OCI-LY7 (cell line): ENCODE data around the gene GPR156. TPM values are rescaled to one million over a fixed set of nuclear protein-coding genes. Genes with fewer than 3 reads are reported as not detected.
A peak's percentile ranks its signal among the peaks of the same experiment; 100 is the strongest.

ENCODE experiments used
- BruUV-seq: library from RNA; stranded (reverse); fragments of 400-500 nt; replicated peaks from 2 replicates; lab custom pipeline; 2021; lab: Mats Ljungman, UMichigan
- CTCF ChIA-PET: fragments of 300-600 bp; sonication (Branson Sonifier 250); formaldehyde crosslinking; loops from one replicate; lab custom pipeline; 2022; ENCODE audit warnings: antibody characterized with exemption; ENCODE audit not compliant: unreplicated experiment; lab: Charles Lee
- POLR2A ChIA-PET: fragments of 300-600 bp; sonication (Branson Sonifier 250); formaldehyde crosslinking; loops from one replicate; lab custom pipeline; 2022; ENCODE audit warnings: antibody characterized with exemption; lab: Charles Lee
- DNase-seq: peaks from one replicate; pipeline ENCODE4 v3.0.0-alpha.2; 2015; ENCODE audit warnings: low spot score
- H2AFZ ChIP-seq: fragments of 200-600 bp; sonication (generic), shearing (Covaris generic); 2 replicates; pipeline ENCODE4 v1.6.1; 2014; ENCODE audit warnings: mild to moderate bottlenecking, antibody characterized with exemption, low read length, moderate library complexity
- H3K27ac ChIP-seq: fragments of 200-600 bp; sonication (generic); 2 replicates; pipeline ENCODE4 v1.5.1; 2014; ENCODE audit warnings: mixed run types, low read depth, mild to moderate bottlenecking, moderate library complexity, low read length, inconsistent platforms; ENCODE audit not compliant: poor library complexity, severe bottlenecking
- H3K36me3 ChIP-seq: fragments of 200-600 bp; sonication (generic); 2 replicates; pipeline ENCODE4 v1.6.1; 2014; ENCODE audit warnings: mild to moderate bottlenecking, antibody characterized with exemption, low read length, moderate library complexity, mixed read lengths; ENCODE audit not compliant: insufficient read depth
- H3K4me1 ChIP-seq: fragments of 200-600 bp; sonication (generic); 2 replicates; pipeline ENCODE4 v1.5.1; 2014; ENCODE audit warnings: mild to moderate bottlenecking, low read length; ENCODE audit not compliant: insufficient read depth, poor library complexity, severe bottlenecking
- H3K4me2 ChIP-seq: fragments of 200-600 bp; sonication (generic); 2 replicates; pipeline ENCODE4 v1.6.1; 2014; ENCODE audit warnings: mild to moderate bottlenecking, low read length
- H3K4me3 ChIP-seq: fragments of 200-600 bp; sonication (generic); 2 replicates; pipeline ENCODE4 v1.5.1; 2014; ENCODE audit warnings: mild to moderate bottlenecking, low read depth, low read length; ENCODE audit not compliant: poor library complexity, severe bottlenecking
- H3K79me2 ChIP-seq: fragments of 200-600 bp; sonication (generic); 2 replicates; pipeline ENCODE4 v1.6.1; 2016; ENCODE audit warnings: low read depth, mild to moderate bottlenecking, low read length, moderate library complexity, mixed read lengths; ENCODE audit not compliant: insufficient read depth
- H3K9me2 ChIP-seq: fragments of 200-600 bp; sonication (generic); 2 replicates; pipeline ENCODE4 v1.6.1; 2016; ENCODE audit warnings: mild to moderate bottlenecking, low read length, mixed read lengths; ENCODE audit not compliant: insufficient read depth
- H3K9me3 ChIP-seq: fragments of 200-600 bp; sonication (generic); 2 replicates; pipeline ENCODE4 v1.6.1; 2014; ENCODE audit warnings: mild to moderate bottlenecking, mixed run types, low read length, mixed read lengths
- H4K20me1 ChIP-seq: fragments of 200-600 bp; sonication (generic); 2 replicates; pipeline ENCODE4 v1.6.1; 2014; ENCODE audit warnings: mild to moderate bottlenecking, antibody characterized with exemption, low read length, moderate library complexity, mixed read lengths; ENCODE audit not compliant: insufficient read depth
- CTCF ChIP-seq: fragments of 200-600 bp; sonication (generic); conservative IDR thresholded peaks from 2 replicates; pipeline ENCODE4 v1.5.1; 2014; ENCODE audit warnings: mild to moderate bottlenecking, antibody characterized with exemption, low read length, moderate library complexity, mixed read lengths
- EZH2phosphoT487 ChIP-seq: fragments of 200-600 bp; sonication (generic); IDR thresholded peaks from 2 replicates; pipeline ENCODE4 v1.6.1; 2018; ENCODE audit warnings: low read depth, borderline replicate concordance, mild to moderate bottlenecking, mixed run types, antibody characterized with exemption, low read length, moderate library complexity, mixed read lengths
- intact Hi-C: fragments of 100-400 bp; cut with micrococcal nuclease; formaldehyde crosslinking; loops from one replicate; pipeline ENCODE4 v1.10.0; 2022; ENCODE audit not compliant: unreplicated experiment
- total RNA-seq, 2 experiments: library from RNA; depleted of rRNA in 1 of 2; stranded (reverse); fragments of >200 nt in 1 of 2; shearing (Covaris generic) in 1 of 2; gene quantifications; 2 replicates each; pipeline ENCODE4 v1.2.3, GENCODE V29; 2014 to 2022

GPR156 gene
- total RNA-seq, 2 experiments from 2014 or later, result 0.03 to 0.13 TPM

- H3K4me3 ChIP-seq, result no peak overlapping the region
- H2AFZ ChIP-seq, result no peak overlapping the region
- H3K27ac ChIP-seq, result no peak overlapping the region
- ChIA-PET POLR2A (interaction anchor here (0.6 to 1.1 kb wide), 4 partner anchors 9 to 291 kb away, joined by 3 to 4 read pairs (median 4); no protein-coding TSS in a partner anchor), CTCF (no interaction called here)
- H4K20me1 ChIP-seq, result no peaks in the 10 kb centered on the region
- no peaks in the 10 kb centered on the region for H3K36me3 ChIP-seq
- no peaks in the 10 kb centered on the region for H3K9me2 ChIP-seq
- intact Hi-C loops, result loop anchor here (5.0 kb wide), 1 partner anchor 256 kb away; no protein-coding TSS in a partner anchor
- H3K9me3 ChIP-seq, result no peaks in the 10 kb centered on the region
- H3K4me2 ChIP-seq, result no peak overlapping the region
- H3K4me1 ChIP-seq, result no peaks in the 10 kb centered on the region
- no peak for DNase-seq
- BruUV-seq, result no TSS peak
- TF ChIP-seq EZH2phosphoT487 (no peak), CTCF (no peak)
- H3K79me2 ChIP-seq, result no peaks in the 10 kb centered on the region
Observed at GRCh38 chr3:120148187-120148949, 136.7 kb downstream of the GPR156 start.

GRCh38 chr3:120147072-120147871 is 137.8 kb downstream of the GPR156 start:
- ChIA-PET CTCF (interaction anchor here (1.1 kb wide), 1 partner anchor 255 kb away, joined by 4 read pairs; no protein-coding TSS in a partner anchor), POLR2A (interaction anchor here (1.0 to 1.1 kb wide), 3 partner anchors 8 to 242 kb away, joined by 3 to 4 read pairs (median 4); no protein-coding TSS in a partner anchor)
- Histone ChIP-seq H3K4me2 (no peak overlapping the region), H3K9me3 (no peaks in the 10 kb centered on the region), H3K4me3 (no peak overlapping the region), H3K36me3 (no peaks in the 10 kb centered on the region), H3K9me2 (no peaks in the 10 kb centered on the region), H3K27ac (no peak overlapping the region), H3K79me2 (no peaks in the 10 kb centered on the region), H3K4me1 (no peaks in the 10 kb centered on the region), H4K20me1 (no peaks in the 10 kb centered on the region), H2AFZ (no peak overlapping the region)
- BruUV-seq, result no TSS peak
- peak; percentile 54 for DNase-seq
- intact Hi-C loops, result loop anchor here (2.0 to 5.0 kb wide), 2 partner anchors 255 to 326 kb away; no protein-coding TSS in a partner anchor
- no peak for TF ChIP-seq EZH2phosphoT487
- peak; percentile 78 for TF ChIP-seq CTCF
